WTC11 (cell line): Measurements from ENCODE around the gene SMOC2. TPM values are rescaled to one million over a fixed set of nuclear protein-coding genes. Genes with fewer than 3 reads are reported as not detected.
A peak's percentile ranks its signal among the peaks of the same experiment; 100 is the strongest.

ENCODE experiments used
- AFF4 ChIP-seq: sonication (generic); formaldehyde crosslinking; IDR thresholded peaks from 2 replicates; pipeline ENCODE4 v1.8.1; 2023; ENCODE audit warnings: mild to moderate bottlenecking, missing genetic modification reagents, borderline replicate concordance
- CDX4 ChIP-seq: fragments of 250-450 bp; sonication (Bioruptor Pico); IDR thresholded peaks from 2 replicates; pipeline ENCODE4 v1.9.0; 2021; ENCODE audit warnings: moderate library complexity, mild to moderate bottlenecking, inconsistent platforms, borderline replicate concordance
- ERG ChIP-seq: fragments of 250-450 bp; sonication (Bioruptor Pico); IDR thresholded peaks from 2 replicates; pipeline ENCODE4 v1.8.0; 2021; ENCODE audit warnings: mild to moderate bottlenecking
- FOXK1 ChIP-seq: sonication (generic); formaldehyde crosslinking; IDR thresholded peaks from 2 replicates; pipeline ENCODE4 v1.8.0; 2022; ENCODE audit warnings: mild to moderate bottlenecking, moderate library complexity, missing genetic modification reagents
- FOXP4 ChIP-seq: sonication (generic); formaldehyde crosslinking; IDR thresholded peaks from 2 replicates; pipeline ENCODE4 v1.8.0; 2022; ENCODE audit warnings: mild to moderate bottlenecking, missing genetic modification reagents
- GTF2I ChIP-seq: fragments of 250-450 bp; sonication (Bioruptor Pico); conservative IDR thresholded peaks from 2 replicates; pipeline ENCODE4 v1.4.0; 2021; ENCODE audit warnings: mild to moderate bottlenecking
- JUN ChIP-seq: sonication (generic); formaldehyde crosslinking; IDR thresholded peaks from 2 replicates; pipeline ENCODE4 v1.8.0; 2023; ENCODE audit warnings: mild to moderate bottlenecking, missing genetic modification reagents
- MLX ChIP-seq: sonication (generic); formaldehyde crosslinking; IDR thresholded peaks from 2 replicates; pipeline ENCODE4 v1.8.1; 2023; ENCODE audit warnings: mild to moderate bottlenecking, missing genetic modification reagents, moderate library complexity
- NFE2L1 ChIP-seq: sonication (generic); formaldehyde crosslinking; IDR thresholded peaks from 2 replicates; pipeline ENCODE4 v1.8.1; 2023; ENCODE audit warnings: missing genetic modification reagents
- NR1H2 ChIP-seq: sonication (generic); formaldehyde crosslinking; IDR thresholded peaks from 2 replicates; pipeline ENCODE4 v1.9.0; 2021; ENCODE audit warnings: mild to moderate bottlenecking, moderate library complexity, missing genetic modification reagents
- PRDM15 ChIP-seq: sonication (generic); formaldehyde crosslinking; IDR thresholded peaks from 2 replicates; pipeline ENCODE4 v1.8.0; 2022; ENCODE audit warnings: missing genetic modification reagents
- RELA ChIP-seq: sonication (generic); formaldehyde crosslinking; IDR thresholded peaks from 2 replicates; pipeline ENCODE4 v1.8.1; 2022; ENCODE audit warnings: missing genetic modification reagents, mild to moderate bottlenecking, borderline replicate concordance
- SMAD3 ChIP-seq: sonication (generic); formaldehyde crosslinking; IDR thresholded peaks from 2 replicates; pipeline ENCODE4 v1.8.0; 2022; ENCODE audit warnings: missing genetic modification reagents, mild to moderate bottlenecking, borderline replicate concordance
- SMAD4 ChIP-seq: sonication (generic); formaldehyde crosslinking; IDR thresholded peaks from 2 replicates; pipeline ENCODE4 v1.8.0; 2022; ENCODE audit warnings: mild to moderate bottlenecking, missing genetic modification reagents
- TP53 ChIP-seq: sonication (generic); formaldehyde crosslinking; IDR thresholded peaks from 2 replicates; pipeline ENCODE4 v1.8.1; 2023; ENCODE audit warnings: mild to moderate bottlenecking, missing genetic modification reagents
- USF1 ChIP-seq: sonication (generic); formaldehyde crosslinking; IDR thresholded peaks from 2 replicates; pipeline ENCODE4 v1.8.0; 2022; ENCODE audit warnings: mild to moderate bottlenecking, missing genetic modification reagents
- USF2 ChIP-seq: sonication (generic); formaldehyde crosslinking; IDR thresholded peaks from 2 replicates; pipeline ENCODE4 v1.8.1; 2023; ENCODE audit warnings: mild to moderate bottlenecking, missing genetic modification reagents, moderate library complexity
- ZNF219 ChIP-seq: sonication (generic); formaldehyde crosslinking; IDR thresholded peaks from 2 replicates; pipeline ENCODE4 v1.8.0; 2023; ENCODE audit warnings: missing genetic modification reagents, mild to moderate bottlenecking, borderline replicate concordance
- ZNF232 ChIP-seq: sonication (generic); formaldehyde crosslinking; IDR thresholded peaks from 2 replicates; pipeline ENCODE4 v1.8.0; 2022; ENCODE audit warnings: mild to moderate bottlenecking, missing genetic modification reagents
- ZNF396 ChIP-seq: fragments of 250-450 bp; sonication (Bioruptor Pico); IDR thresholded peaks from 2 replicates; pipeline ENCODE4 v1.8.0; 2021; ENCODE audit warnings: mild to moderate bottlenecking, moderate library complexity, borderline replicate concordance
- ZNF512 ChIP-seq: sonication (generic); formaldehyde crosslinking; IDR thresholded peaks from 2 replicates; pipeline ENCODE4 v1.8.1; 2022; ENCODE audit warnings: missing genetic modification reagents, borderline replicate concordance
- ZSCAN18 ChIP-seq: fragments of 250-450 bp; sonication (Bioruptor Pico); IDR thresholded peaks from 2 replicates; pipeline ENCODE4 v2.1.2; 2022; ENCODE audit warnings: mild to moderate bottlenecking, moderate library complexity
- total RNA-seq: library from RNA; stranded (reverse); gene quantifications from 3 replicates; pipeline ENCODE4 v1.2.3, GENCODE V29; 2021

SMOC2 gene
- total RNA-seq, 1 experiment from 2014 or later: 3.9 TPM

GRCh38 chr6:168695701-168696100, 254.7 kb downstream of the SMOC2 start (continued):
- no peak for TF ChIP-seq RELA
- TF ChIP-seq TP53 (CRISPR knock-in tag): no peak
- peak; percentile 62 for TF ChIP-seq USF2
- TF ChIP-seq ZSCAN18: no peak
- TF ChIP-seq FOXP4 (CRISPR knock-in tag): no peak
- no peak for TF ChIP-seq ZNF396
- TF ChIP-seq SMAD3 (CRISPR knock-in tag): no peak
- no peak for TF ChIP-seq JUN (CRISPR knock-in tag)
- TF ChIP-seq PRDM15 (CRISPR knock-in tag): no peak
- TF ChIP-seq MLX (CRISPR knock-in tag): no peak
- TF ChIP-seq ZNF232 (CRISPR knock-in tag): no peak
- TF ChIP-seq ZNF512 (CRISPR knock-in tag): no peak
- TF ChIP-seq AFF4 (CRISPR knock-in tag): no peak
- TF ChIP-seq USF1 (CRISPR knock-in tag): no peak
- TF ChIP-seq GTF2I (CRISPR knock-in tag): no peak
- no peak for TF ChIP-seq SMAD4 (CRISPR knock-in tag)
- no peak for TF ChIP-seq ERG (CRISPR knock-in tag)
- no peak for TF ChIP-seq ZNF219 (CRISPR knock-in tag)
- TF ChIP-seq CDX4: no peak
- peak; percentile 22; the same call in 1 of the 2 replicates for TF ChIP-seq NFE2L1 (CRISPR knock-in tag)
- no peak for TF ChIP-seq NR1H2 (CRISPR knock-in tag)
- TF ChIP-seq FOXK1 (CRISPR knock-in tag): peak; percentile 29; the same call in 1 of the 2 replicates
